SU-DHL-6 (cell line): ENCODE results near the gene ANTXRL.

Source experiments
- H2AFZ ChIP-seq: fragments of 200-600 bp; sonication (generic); 2 replicates; pipeline ENCODE4 v1.6.1; 2014; ENCODE audit warnings: low read depth, mild to moderate bottlenecking, moderate library complexity, mixed read lengths, antibody characterized with exemption, low read length; ENCODE audit not compliant: severe bottlenecking
- H3F3A ChIP-seq: fragments of 200-600 bp; shearing (Covaris generic); 2 replicates; pipeline ENCODE4 v1.6.0; 2016; ENCODE audit warnings: antibody characterized with exemption, mild to moderate bottlenecking; ENCODE audit not compliant: insufficient read depth
- H3K27ac ChIP-seq: fragments of 200-600 bp; sonication (generic); 2 replicates; pipeline ENCODE4 v1.5.1; 2016; ENCODE audit warnings: low read depth, mild to moderate bottlenecking, low read length, moderate library complexity, mixed read lengths
- H3K27me3 ChIP-seq: fragments of 200-600 bp; sonication (generic), shearing (Covaris generic); 2 replicates; pipeline ENCODE4 v1.6.0; 2014; ENCODE audit warnings: mild to moderate bottlenecking, low read length
- H3K36me3 ChIP-seq: fragments of 200-600 bp; sonication (generic); 2 replicates; pipeline ENCODE4 v1.6.1; 2014; ENCODE audit warnings: mild to moderate bottlenecking, low read length, mixed read lengths
- H3K4me2 ChIP-seq: fragments of 300-600, 200-600 bp; shearing (Covaris generic), sonication (generic); 2 replicates; pipeline ENCODE4 v1.6.0; 2014; ENCODE audit warnings: low read length, low read depth, mild to moderate bottlenecking; ENCODE audit not compliant: poor library complexity, severe bottlenecking
- H3K4me3 ChIP-seq: fragments of 200-600 bp; sonication (generic); 2 replicates; pipeline ENCODE4 v1.5.1; 2014; ENCODE audit warnings: antibody characterized with exemption, low read length, mild to moderate bottlenecking, mixed read lengths; ENCODE audit not compliant: insufficient read depth, poor library complexity, severe bottlenecking
- H3K79me2 ChIP-seq: fragments of 200-600 bp; sonication (generic); 2 replicates; pipeline ENCODE4 v1.6.1; 2014; ENCODE audit warnings: mild to moderate bottlenecking, low read length, moderate library complexity; ENCODE audit not compliant: insufficient read depth
- H3K9ac ChIP-seq: fragments of 200-600 bp; sonication (generic); 2 replicates; pipeline ENCODE4 v1.7.0; 2014; ENCODE audit warnings: mild to moderate bottlenecking, low read length
- H3K9me2 ChIP-seq: fragments of 200-600 bp; sonication (generic); replicated peaks from 2 replicates; pipeline ENCODE4 v1.6.1; 2014; ENCODE audit warnings: low read length; ENCODE audit not compliant: insufficient read depth
- H3K9me3 ChIP-seq: fragments of 200-600 bp; sonication (generic); 2 replicates; pipeline ENCODE4 v1.6.1; 2014; ENCODE audit warnings: low read length, mixed read lengths; ENCODE audit not compliant: insufficient read depth
- H4K20me1 ChIP-seq: fragments of 200-600 bp; sonication (generic); 2 replicates; pipeline ENCODE4 v1.6.1; 2014; ENCODE audit warnings: low read depth, mild to moderate bottlenecking, antibody characterized with exemption, low read length, moderate library complexity, mixed read lengths
- EZH2phosphoT487 ChIP-seq: fragments of 200-600 bp; sonication (generic), shearing (Covaris generic); conservative IDR thresholded peaks from 2 replicates; pipeline ENCODE4 v1.6.1; 2018; ENCODE audit warnings: mild to moderate bottlenecking, antibody characterized with exemption, low read length, moderate library complexity, mixed read lengths
- TF ChIP-seq, protein P1 (sequence below): fragments of 200-600 bp; sonication (generic); IDR thresholded peaks from one replicate; pipeline ENCODE4 v1.5.1; 2017; ENCODE audit warnings: antibody characterized with exemption, mild to moderate bottlenecking, low read length, moderate library complexity; ENCODE audit not compliant: insufficient read depth, poor library complexity, severe bottlenecking

Gene ANTXRL

DNA sequence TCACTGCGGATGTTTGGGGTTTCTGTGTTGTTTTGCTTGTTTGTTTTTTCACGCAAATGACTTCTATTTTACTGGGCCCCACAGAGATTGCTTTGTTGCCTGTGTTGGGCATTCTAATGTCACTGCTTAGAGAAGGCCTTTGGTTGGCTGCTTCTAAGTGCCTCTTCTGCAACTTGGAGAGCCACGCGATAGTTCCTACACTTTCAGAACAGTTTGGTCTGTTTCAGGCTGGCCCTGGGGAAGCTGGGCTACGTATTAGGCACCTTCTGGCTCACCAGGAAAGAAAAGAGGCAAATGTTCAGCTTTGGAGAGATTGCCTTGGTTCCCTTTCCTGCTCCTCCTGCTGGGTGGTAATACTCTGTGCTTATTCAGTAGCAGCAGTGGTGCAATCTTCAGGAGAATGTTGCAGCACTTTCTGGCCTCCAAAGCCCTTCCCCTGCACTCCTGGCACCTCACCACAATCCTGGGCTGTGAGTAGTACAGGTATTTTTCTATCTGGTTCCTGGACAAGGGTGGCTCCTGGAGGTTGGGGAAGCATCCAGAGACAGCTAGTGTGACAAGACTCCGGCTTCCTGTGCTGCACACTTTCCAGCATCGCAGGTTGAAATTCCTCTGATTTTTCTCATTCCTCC lies 1.2 kb downstream of the ANTXRL start:
- Histone ChIP-seq H2AFZ (no peak overlapping the region), H3K36me3 (no peaks in the 10 kb centered on the region), H3K9me3 (no peaks in the 10 kb centered on the region), H3K27ac (no peak overlapping the region), H3K9me2 (no peaks in the 10 kb centered on the region), H3K79me2 (no peaks in the 10 kb centered on the region), H4K20me1 (no peaks in the 10 kb centered on the region), H3F3A (no peaks in the 10 kb centered on the region), H3K4me2 (no peak overlapping the region), H3K9ac (no peak overlapping the region), H3K4me3 (no peak overlapping the region), H3K27me3 (no peaks in the 10 kb centered on the region)
- TF ChIP-seq, protein P1, sequence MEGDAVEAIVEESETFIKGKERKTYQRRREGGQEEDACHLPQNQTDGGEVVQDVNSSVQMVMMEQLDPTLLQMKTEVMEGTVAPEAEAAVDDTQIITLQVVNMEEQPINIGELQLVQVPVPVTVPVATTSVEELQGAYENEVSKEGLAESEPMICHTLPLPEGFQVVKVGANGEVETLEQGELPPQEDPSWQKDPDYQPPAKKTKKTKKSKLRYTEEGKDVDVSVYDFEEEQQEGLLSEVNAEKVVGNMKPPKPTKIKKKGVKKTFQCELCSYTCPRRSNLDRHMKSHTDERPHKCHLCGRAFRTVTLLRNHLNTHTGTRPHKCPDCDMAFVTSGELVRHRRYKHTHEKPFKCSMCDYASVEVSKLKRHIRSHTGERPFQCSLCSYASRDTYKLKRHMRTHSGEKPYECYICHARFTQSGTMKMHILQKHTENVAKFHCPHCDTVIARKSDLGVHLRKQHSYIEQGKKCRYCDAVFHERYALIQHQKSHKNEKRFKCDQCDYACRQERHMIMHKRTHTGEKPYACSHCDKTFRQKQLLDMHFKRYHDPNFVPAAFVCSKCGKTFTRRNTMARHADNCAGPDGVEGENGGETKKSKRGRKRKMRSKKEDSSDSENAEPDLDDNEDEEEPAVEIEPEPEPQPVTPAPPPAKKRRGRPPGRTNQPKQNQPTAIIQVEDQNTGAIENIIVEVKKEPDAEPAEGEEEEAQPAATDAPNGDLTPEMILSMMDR: no peak
- TF ChIP-seq EZH2phosphoT487: no peak

DNA sequence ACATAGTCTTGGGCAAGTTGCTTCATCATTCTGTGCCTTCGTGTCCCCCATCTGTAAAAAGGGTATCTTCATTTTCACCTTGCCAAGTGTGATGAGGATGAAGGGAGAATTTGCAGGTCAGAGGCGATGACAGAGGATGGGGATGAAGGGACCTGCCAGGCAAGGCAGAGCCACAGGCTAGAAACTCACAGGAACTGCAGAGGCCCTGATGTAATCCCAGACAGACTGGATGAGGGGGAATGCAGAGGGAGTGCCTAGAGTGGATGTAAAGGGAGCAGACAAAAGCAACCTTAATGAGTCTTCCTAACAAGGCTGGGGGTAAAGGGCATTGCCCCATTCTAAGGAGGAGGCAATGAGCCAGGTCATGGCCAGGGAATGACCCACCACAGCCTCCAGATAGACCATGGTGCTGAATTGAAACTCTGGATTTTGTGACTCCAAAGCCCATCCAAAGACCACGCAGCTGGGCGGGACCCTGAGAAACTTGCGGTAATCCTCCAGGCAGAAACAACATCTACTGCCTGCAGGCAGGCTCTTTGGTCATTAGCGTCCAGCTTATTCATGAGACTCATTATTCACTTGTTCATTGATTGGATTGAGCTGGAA lies 1.9 kb downstream of the ANTXRL start:
- Histone ChIP-seq H3K27me3 (no peaks in the 10 kb centered on the region), H3K79me2 (no peaks in the 10 kb centered on the region), H3K4me3 (no peak overlapping the region), H3K9ac (no peak overlapping the region), H4K20me1 (no peaks in the 10 kb centered on the region), H3F3A (no peaks in the 10 kb centered on the region), H3K27ac (no peak overlapping the region), H3K9me2 (no peaks in the 10 kb centered on the region), H3K9me3 (no peaks in the 10 kb centered on the region), H3K4me2 (no peak overlapping the region), H3K36me3 (no peaks in the 10 kb centered on the region), H2AFZ (no peak overlapping the region)
- TF ChIP-seq, protein P1: no peak
- TF ChIP-seq EZH2phosphoT487: no peak

- no peaks in the 10 kb centered on the region for H3K27me3 ChIP-seq
- no peaks in the 10 kb centered on the region for H3K36me3 ChIP-seq
- no peaks in the 10 kb centered on the region for H4K20me1 ChIP-seq
- H3K9ac ChIP-seq: no peak overlapping the region
- TF ChIP-seq, protein P1: no peak
- TF ChIP-seq EZH2phosphoT487: no peak
- H3K9me3 ChIP-seq: no peaks in the 10 kb centered on the region
- H3F3A ChIP-seq: no peaks in the 10 kb centered on the region
- no peak overlapping the region for H3K27ac ChIP-seq
- no peaks in the 10 kb centered on the region for H3K79me2 ChIP-seq
- H2AFZ ChIP-seq: no peak overlapping the region
- no peak overlapping the region for H3K4me2 ChIP-seq
- H3K9me2 ChIP-seq: no peaks in the 10 kb centered on the region
- H3K4me3 ChIP-seq: no peak overlapping the region
These were observed 2.5 kb downstream of the ANTXRL start for GRCh38 chr10:46289209-46289810.
